ENCODE data around the gene PRR23E.

The PRR23E gene

GRCh38 chr3:127183931-127184869, 8.7 kb upstream of the PRR23E start:
- no peak for DNase-seq (ENCODE audit: low read depth)
- TF ChIP-seq CTCF (conservative IDR thresholded peaks at IDR 0.05; ENCODE audit: low read length) = no peak
- H3K4me3 ChIP-seq (ENCODE audit: low read length) = no peak overlapping the region

GRCh38 chr3:127184870-127185216, 8.1 kb upstream of the PRR23E start:
- no peak overlapping the region for H3K4me3 ChIP-seq (ENCODE audit: low read length)
- DNase-seq (ENCODE audit: low read depth) = no peak
- TF ChIP-seq CTCF (conservative IDR thresholded peaks at IDR 0.05; ENCODE audit: low read length) = no peak

GRCh38 chr3:127185268-127185667, 7.7 kb upstream of the PRR23E start:
- DNase-seq (ENCODE audit: low read depth) = no peak
- TF ChIP-seq CTCF (conservative IDR thresholded peaks at IDR 0.05; ENCODE audit: low read length) = no peak
- H3K4me3 ChIP-seq (ENCODE audit: low read length) = no peak overlapping the region

- no peak for TF ChIP-seq CTCF (conservative IDR thresholded peaks at IDR 0.05; ENCODE audit: low read length)
- no peak for DNase-seq (ENCODE audit: low read depth)
- H3K4me3 ChIP-seq (ENCODE audit: low read length) = no peak overlapping the region
Measured at GRCh38 chr3:127185962-127186674, 6.8 kb upstream of the PRR23E start.

GRCh38 chr3:127187316-127187715, 5.6 kb upstream of the PRR23E start:
- no peak for DNase-seq (ENCODE audit: low read depth)
- no peak for TF ChIP-seq CTCF (conservative IDR thresholded peaks at IDR 0.05; ENCODE audit: low read length)
- H3K4me3 ChIP-seq (ENCODE audit: low read length) = no peak overlapping the region

- H3K4me3 ChIP-seq (ENCODE audit: low read length) = no peak overlapping the region
- no peak for DNase-seq (ENCODE audit: low read depth)
- TF ChIP-seq CTCF (conservative IDR thresholded peaks at IDR 0.05; ENCODE audit: low read length) = no peak
Measured at GRCh38 chr3:127193341-127193740, 410 bp downstream of the PRR23E start.

- H3K4me3 ChIP-seq (ENCODE audit: low read length) = no peak overlapping the region
- no peak for DNase-seq (ENCODE audit: low read depth)
- TF ChIP-seq CTCF (conservative IDR thresholded peaks at IDR 0.05; ENCODE audit: low read length) = no peak
Measured at GRCh38 chr3:127193775-127194174, 844 bp downstream of the PRR23E start.
